Urinary bladder (tissue), 4 donors: ENCODE results near the gene STPG1. TPM values are rescaled to one million over a fixed set of nuclear protein-coding genes. Genes with fewer than 3 reads are reported as not detected.
A peak's percentile ranks its signal among the peaks of the same experiment; 100 is the strongest.
"Not testable (repeated sequence)": the region's sequence is repeated elsewhere in the genome, so short reads cannot be mapped to it uniquely, and the experiment has no call there.

Experiments used
- DNase-seq: peaks from one replicate; pipeline ENCODE4 v3.0.0-alpha.2; 2015; ENCODE audit errors: extremely low spot score
- H3K27ac ChIP-seq: one replicate; pipeline ENCODE4 v1.5.1; 2013; ENCODE audit warnings: low read depth, mild to moderate bottlenecking, moderate library complexity
- H3K36me3 ChIP-seq: one replicate; pipeline ENCODE4 v1.6.1; 2013; ENCODE audit warnings: mild to moderate bottlenecking, moderate library complexity; ENCODE audit not compliant: insufficient read depth
- H3K4me1 ChIP-seq: one replicate; pipeline ENCODE4 v1.6.1; 2013; ENCODE audit warnings: mild to moderate bottlenecking, moderate library complexity; ENCODE audit not compliant: insufficient read depth
- H3K4me3 ChIP-seq: one replicate; pipeline ENCODE4 v1.5.1; 2013; ENCODE audit warnings: low read depth, low read length
- WGBS: extraction: QIAGEN DNeasy Blood & Tissue Kit; methylation state at CpG from one replicate; pipeline ENCODE4 v1.1.7; 2013; 5-methylcytosine and 5-hydroxymethylcytosine counted together
- polyA plus RNA-seq: library from polyadenylated mRNA; stranded (reverse); fragments of 200-250 nt; gene quantifications from one replicate; pipeline ENCODE4 v1.2.3, GENCODE V29; 2013
- total RNA-seq: library from RNA; depleted of rRNA; stranded (reverse); fragments of >200 nt; gene quantifications from one replicate; pipeline ENCODE4 v1.2.3, GENCODE V29; 2014
- donor health status: healthy with polysubstance abuse.
- donor health status: healthy.

Gene STPG1
- 2.4 TPM for total RNA-seq
- polyA plus RNA-seq = 4.6 TPM

GRCh38 chr1:24413350-24414163, at the start of gene STPG1:
Gene STPG1 (minus strand): TSS chr1:24413782. CDS start chr1:24401388, 12,394 bp downstream.
- DNase-seq = peak; percentile 76
- Histone ChIP-seq H3K27ac (no peak within 1 kb of the TSS), H3K4me1 (no peaks in the 10 kb centered on the region), H3K36me3 (no peaks in the 10 kb centered on the region), H3K4me3 (peak within 1 kb of the TSS; percentile 68)
- 5% methylated on average over 48 of the region's 48 CpGs for WGBS

- WGBS = 85% methylated on average over 4 of the region's 4 CpGs
- H3K4me3 ChIP-seq, H3K27ac ChIP-seq, DNase-seq, H3K36me3 ChIP-seq, H3K4me1 ChIP-seq: not testable (repeated sequence)
Observed at GRCh38 chr1:24462128-24462527, 48.5 kb upstream of the STPG1 start.

GRCh38 chr1:24459551-24460266, 46.1 kb upstream of the STPG1 start:
- Histone ChIP-seq H3K4me1 (no peaks in the 10 kb centered on the region), H3K27ac (no peak overlapping the region), H3K36me3 (no peaks in the 10 kb centered on the region), H3K4me3 (no peak overlapping the region)
- no peak for DNase-seq
- 82% methylated on average over 6 of the region's 6 CpGs for WGBS

GRCh38 chr1:24457866-24458265, 44.3 kb upstream of the STPG1 start:
- Histone ChIP-seq H3K4me3 (no peak overlapping the region), H3K4me1 (no peaks in the 10 kb centered on the region), H3K27ac (no peak overlapping the region), H3K36me3 (no peaks in the 10 kb centered on the region)
- no peak for DNase-seq
- 88% methylated on average over 3 of the region's 3 CpGs for WGBS

GRCh38 chr1:24455272-24455671, 41.7 kb upstream of the STPG1 start:
- Histone ChIP-seq H3K4me1 (no peaks in the 10 kb centered on the region), H3K36me3 (no peaks in the 10 kb centered on the region)
- 96% methylated on average over 5 of the region's 5 CpGs for WGBS

GRCh38 chr1:24454673-24455072, 41.1 kb upstream of the STPG1 start:
- no peak overlapping the region for H3K4me3 ChIP-seq
- no peaks in the 10 kb centered on the region for H3K36me3 ChIP-seq
- 80% methylated on average over 5 of the region's 5 CpGs for WGBS
- no peak for DNase-seq
- H3K27ac ChIP-seq = no peak overlapping the region
- no peaks in the 10 kb centered on the region for H3K4me1 ChIP-seq

More at GRCh38 chr1:24455272-24455671, 41.7 kb upstream of the STPG1 start:
- H3K4me3 ChIP-seq = no peak overlapping the region
- no peak overlapping the region for H3K27ac ChIP-seq
- DNase-seq = no peak

GRCh38 chr1:24452922-24453485, 39.4 kb upstream of the STPG1 start:
- H3K4me3 ChIP-seq = no peak overlapping the region
- H3K27ac ChIP-seq = no peak overlapping the region
- no peaks in the 10 kb centered on the region for H3K4me1 ChIP-seq
- 74% methylated on average over 8 of the region's 8 CpGs for WGBS
- DNase-seq = no peak
- H3K36me3 ChIP-seq = no peaks in the 10 kb centered on the region

GRCh38 chr1:24451746-24452145, 38.2 kb upstream of the STPG1 start:
- Histone ChIP-seq H3K27ac (no peak overlapping the region), H3K36me3 (no peaks in the 10 kb centered on the region)

GRCh38 chr1:24450857-24451397, 37.3 kb upstream of the STPG1 start:
- Histone ChIP-seq H3K27ac (no peak overlapping the region), H3K36me3 (no peaks in the 10 kb centered on the region), H3K4me1 (no peaks in the 10 kb centered on the region), H3K4me3 (no peak overlapping the region)
- WGBS = 95% methylated on average over 5 of the region's 5 CpGs
- no peak for DNase-seq

More at GRCh38 chr1:24451746-24452145, 38.2 kb upstream of the STPG1 start:
- no peaks in the 10 kb centered on the region for H3K4me1 ChIP-seq
- H3K4me3 ChIP-seq = no peak overlapping the region
- DNase-seq = no peak
- WGBS = 84% methylated on average over 3 of the region's 3 CpGs

- Histone ChIP-seq H3K4me3 (no peak overlapping the region), H3K4me1 (no peaks in the 10 kb centered on the region), H3K27ac (no peak overlapping the region), H3K36me3 (peaks cover 3% of the 10 kb centered on the region)
- WGBS = 57% methylated on average over 4 of the region's 4 CpGs
- DNase-seq = no peak
Observed at GRCh38 chr1:24450316-24450715, 36.7 kb upstream of the STPG1 start.

GRCh38 chr1:24446446-24446845, 32.9 kb upstream of the STPG1 start:
- 95% methylated on average over 2 of the region's 2 CpGs for WGBS
- H3K36me3 ChIP-seq, DNase-seq, H3K4me3 ChIP-seq, H3K27ac ChIP-seq, H3K4me1 ChIP-seq: not testable (repeated sequence)

- 26% methylated on average over 2 of the region's 2 CpGs for WGBS
- no peak for DNase-seq
- Histone ChIP-seq H3K4me1 (no peaks in the 10 kb centered on the region), H3K36me3 (peaks cover 3% of the 10 kb centered on the region), H3K4me3 (no peak overlapping the region), H3K27ac (no peak overlapping the region)
Observed at GRCh38 chr1:24443241-24443656, 29.7 kb upstream of the STPG1 start.

- no peak overlapping the region for H3K27ac ChIP-seq
- no peaks in the 10 kb centered on the region for H3K4me1 ChIP-seq
- no peak overlapping the region for H3K4me3 ChIP-seq
- no peak for DNase-seq
- H3K36me3 ChIP-seq = peaks cover 3% of the 10 kb centered on the region
Observed at GRCh38 chr1:24442764-24443163, 29.2 kb upstream of the STPG1 start.
